HG03571 (cell line): Measurements from ENCODE around the gene SHISA4.
"Not testable (repeated sequence)": the region's sequence is repeated elsewhere in the genome, so short reads cannot be mapped to it uniquely, and the experiment has no call there.

Source experiments
- ATAC-seq: cut with Tn5 transposase; IDR thresholded peaks from one replicate; pipeline ENCODE4 v1.9.1; 2021; ENCODE audit not compliant: unreplicated experiment

The SHISA4 gene

GRCh38 chr1:201925981-201926645 is 37.4 kb downstream of the SHISA4 start:
- ATAC-seq: no peak

- no peak for ATAC-seq
Measured at GRCh38 chr1:201928266-201928665, 39.6 kb downstream of the SHISA4 start.

GRCh38 chr1:201930137-201930536 is 41.4 kb downstream of the SHISA4 start:
- ATAC-seq: no peak

- ATAC-seq: no peak
Measured at GRCh38 chr1:201930803-201931202, 42.1 kb downstream of the SHISA4 start.

GRCh38 chr1:201933840-201934430 is 45.2 kb downstream of the SHISA4 start:
- no peak for ATAC-seq

GRCh38 chr1:201937624-201938213 is 49.0 kb downstream of the SHISA4 start:
- ATAC-seq: no peak

GRCh38 chr1:201938440-201939035 is 49.8 kb downstream of the SHISA4 start:
- ATAC-seq: no peak

GRCh38 chr1:201939148-201939547 is 50.5 kb downstream of the SHISA4 start:
- ATAC-seq: no peak

- ATAC-seq: no peak
Measured at GRCh38 chr1:201939574-201939973, 50.9 kb downstream of the SHISA4 start.

GRCh38 chr1:201940316-201940715 is 51.6 kb downstream of the SHISA4 start:
- ATAC-seq: not testable (repeated sequence)

- no peak for ATAC-seq
Measured at GRCh38 chr1:201941420-201942128, 52.9 kb downstream of the SHISA4 start.

GRCh38 chr1:201942129-201942495 is 53.4 kb downstream of the SHISA4 start:
- ATAC-seq: no peak
